Measurements from ENCODE around the gene FNBP1. TPM values are rescaled to one million over a fixed set of nuclear protein-coding genes. Genes with fewer than 3 reads are reported as not detected.
"Not testable (repeated sequence)": the region's sequence is repeated elsewhere in the genome, so short reads cannot be mapped to it uniquely, and the experiment has no call there.

The FNBP1 gene
- total RNA-seq, 6 experiments from 2014 or later = 34.7 to 40.6 (median 35.5) TPM

- H3K27me3 Mint-ChIP-seq (ENCODE audit: insufficient read depth) = no peaks in the 10 kb centered on the region
- H3K4me1 Mint-ChIP-seq (ENCODE audit: low read depth) = peaks cover 5% of the 10 kb centered on the region
- H3K4me3 Mint-ChIP-seq = no peak overlapping the region
- TF ChIP-seq, protein P1, sequence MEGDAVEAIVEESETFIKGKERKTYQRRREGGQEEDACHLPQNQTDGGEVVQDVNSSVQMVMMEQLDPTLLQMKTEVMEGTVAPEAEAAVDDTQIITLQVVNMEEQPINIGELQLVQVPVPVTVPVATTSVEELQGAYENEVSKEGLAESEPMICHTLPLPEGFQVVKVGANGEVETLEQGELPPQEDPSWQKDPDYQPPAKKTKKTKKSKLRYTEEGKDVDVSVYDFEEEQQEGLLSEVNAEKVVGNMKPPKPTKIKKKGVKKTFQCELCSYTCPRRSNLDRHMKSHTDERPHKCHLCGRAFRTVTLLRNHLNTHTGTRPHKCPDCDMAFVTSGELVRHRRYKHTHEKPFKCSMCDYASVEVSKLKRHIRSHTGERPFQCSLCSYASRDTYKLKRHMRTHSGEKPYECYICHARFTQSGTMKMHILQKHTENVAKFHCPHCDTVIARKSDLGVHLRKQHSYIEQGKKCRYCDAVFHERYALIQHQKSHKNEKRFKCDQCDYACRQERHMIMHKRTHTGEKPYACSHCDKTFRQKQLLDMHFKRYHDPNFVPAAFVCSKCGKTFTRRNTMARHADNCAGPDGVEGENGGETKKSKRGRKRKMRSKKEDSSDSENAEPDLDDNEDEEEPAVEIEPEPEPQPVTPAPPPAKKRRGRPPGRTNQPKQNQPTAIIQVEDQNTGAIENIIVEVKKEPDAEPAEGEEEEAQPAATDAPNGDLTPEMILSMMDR (IDR thresholded peaks at IDR 0.05) = no peak
- no peaks in the 10 kb centered on the region for H3K9me3 Mint-ChIP-seq
- no peak overlapping the region for H3K27ac Mint-ChIP-seq
- DNase-seq = no peak
- H3K36me3 Mint-ChIP-seq (ENCODE audit: low read depth) = peaks cover 6% of the 10 kb centered on the region
Measured at GRCh38 chr9:130008538-130008937, 34.5 kb downstream of the FNBP1 start.

- not testable (repeated sequence) for H3K9me3 Mint-ChIP-seq; DNase-seq; H3K36me3 Mint-ChIP-seq (ENCODE audit: low read depth); H3K27me3 Mint-ChIP-seq (ENCODE audit: insufficient read depth); H3K4me1 Mint-ChIP-seq (ENCODE audit: low read depth); H3K4me3 Mint-ChIP-seq
- H3K27ac Mint-ChIP-seq = 0 out of 2 replicates have a peak overlapping the region, but pooled peaks have one; percentile 5
Measured at GRCh38 chr9:130006952-130007351, 36.0 kb downstream of the FNBP1 start.

GRCh38 chr9:130003943-130004552 is 38.9 kb downstream of the FNBP1 start:
- Mint-ChIP-seq H3K36me3 (ENCODE audit: low read depth) (no peaks in the 10 kb centered on the region), H3K27me3 (ENCODE audit: insufficient read depth) (no peaks in the 10 kb centered on the region), H3K4me1 (ENCODE audit: low read depth) (peaks cover 10% of the 10 kb centered on the region), H3K4me3 (no peak overlapping the region), H3K27ac (no peak overlapping the region), H3K9me3 (no peaks in the 10 kb centered on the region)
- DNase-seq = no peak
- TF ChIP-seq, protein P1 (IDR thresholded peaks at IDR 0.05) = no peak

DNA sequence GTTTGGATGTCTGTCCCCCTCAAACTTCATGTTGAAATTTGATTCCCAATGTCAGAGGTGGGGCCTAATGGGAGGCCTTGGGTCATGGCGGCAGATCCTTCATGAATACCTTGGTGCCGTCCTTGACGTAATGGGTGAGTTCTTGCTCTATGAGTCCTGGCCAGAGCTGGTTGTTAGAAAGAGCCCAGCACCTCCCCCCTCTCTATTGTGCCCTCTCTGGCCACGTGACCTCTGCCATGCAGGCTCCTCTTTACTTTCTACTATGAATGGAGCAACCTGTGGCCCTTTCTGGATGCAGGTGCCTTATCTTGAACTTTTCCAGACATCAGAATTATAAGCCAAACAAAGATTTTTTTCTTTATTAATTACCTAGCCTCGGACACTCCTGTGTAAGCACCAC is 40.7 kb downstream of the FNBP1 start:
- peaks cover 16% of the 10 kb centered on the region for H3K4me1 Mint-ChIP-seq (ENCODE audit: low read depth)
- no peaks in the 10 kb centered on the region for H3K27me3 Mint-ChIP-seq (ENCODE audit: insufficient read depth)
- H3K4me3 Mint-ChIP-seq = no peak overlapping the region
- TF ChIP-seq, protein P1 (IDR thresholded peaks at IDR 0.05) = no peak
- H3K9me3 Mint-ChIP-seq = no peaks in the 10 kb centered on the region
- peaks cover 5% of the 10 kb centered on the region; the same call in 1 of the 2 replicates for H3K36me3 Mint-ChIP-seq (ENCODE audit: low read depth)
- no peak overlapping the region for H3K27ac Mint-ChIP-seq
- no peak for DNase-seq

GRCh38 chr9:130001190-130001589 is 41.8 kb downstream of the FNBP1 start:
- Mint-ChIP-seq H3K36me3 (ENCODE audit: low read depth) (peaks cover 5% of the 10 kb centered on the region; the same call in 1 of the 2 replicates), H3K27me3 (ENCODE audit: insufficient read depth) (no peaks in the 10 kb centered on the region), H3K27ac (no peak overlapping the region), H3K4me1 (ENCODE audit: low read depth) (peaks cover 20% of the 10 kb centered on the region), H3K4me3 (no peak overlapping the region), H3K9me3 (no peaks in the 10 kb centered on the region)
- TF ChIP-seq, protein P1 (IDR thresholded peaks at IDR 0.05) = no peak
- DNase-seq = no peak

DNA sequence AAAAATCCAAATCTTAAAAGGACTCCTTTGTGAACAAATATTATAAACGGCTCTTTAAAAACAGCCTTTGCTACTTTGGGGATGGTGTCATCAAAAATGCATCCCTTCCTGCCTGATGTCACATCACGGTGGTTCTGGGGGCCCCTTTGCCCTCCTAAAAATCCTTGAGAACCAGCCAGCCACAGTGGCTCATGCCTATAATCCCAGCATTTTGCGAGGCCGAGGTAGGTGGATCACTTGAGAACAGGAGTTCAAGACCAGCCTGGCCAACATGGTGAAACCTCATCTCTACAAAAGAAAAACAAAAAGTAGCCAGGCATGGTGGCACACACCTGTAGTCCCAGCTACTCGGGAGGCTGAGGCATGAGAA is 43.9 kb downstream of the FNBP1 start:
- Mint-ChIP-seq H3K27me3 (ENCODE audit: insufficient read depth) (no peaks in the 10 kb centered on the region), H3K36me3 (ENCODE audit: low read depth) (peaks cover 11% of the 10 kb centered on the region; the same call in 1 of the 2 replicates), H3K27ac (peak overlapping the region; percentile 82), H3K4me3 (peak overlapping the region; percentile 17; the same call in 1 of the 2 replicates), H3K4me1 (ENCODE audit: low read depth) (peaks cover 38% of the 10 kb centered on the region), H3K9me3 (no peaks in the 10 kb centered on the region)
- peak; percentile 17 for DNase-seq
- TF ChIP-seq, protein P1 (IDR thresholded peaks at IDR 0.05) = no peak
